ENCODE results near the gene CTDP1.

DNA sequence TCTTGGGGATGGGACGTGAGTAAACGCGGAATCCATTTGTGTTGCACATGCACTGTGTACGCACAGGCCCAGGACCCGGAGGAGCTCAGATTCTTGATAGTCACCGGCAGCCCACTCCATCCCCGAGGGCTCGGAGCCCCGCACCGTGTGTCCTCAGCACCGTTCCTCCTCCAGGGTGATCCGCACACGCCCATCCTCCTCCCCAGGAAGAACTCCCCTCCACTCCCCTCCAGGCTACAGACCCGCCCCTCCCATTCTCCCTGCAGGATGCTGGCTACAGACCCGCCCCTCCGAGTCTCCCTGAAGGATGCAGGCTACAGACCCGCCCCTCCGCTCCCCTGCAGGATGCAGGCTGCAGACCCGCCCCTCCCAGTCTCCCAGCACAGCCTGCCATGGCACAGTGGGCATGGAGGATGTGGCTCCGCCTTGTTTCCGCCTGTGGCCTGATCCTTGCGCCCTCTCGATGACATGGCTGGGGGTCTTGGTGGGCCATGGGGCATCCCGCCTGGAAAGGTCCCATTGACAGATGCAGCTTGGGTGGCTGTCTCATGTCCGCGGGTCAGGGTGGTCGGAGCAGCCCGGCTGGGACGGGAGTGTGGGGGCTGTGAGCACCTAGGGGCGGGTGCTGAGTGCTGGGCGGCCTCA is 14.1 kb downstream of the CTDP1 start:
- TF ChIP-seq, protein P1, sequence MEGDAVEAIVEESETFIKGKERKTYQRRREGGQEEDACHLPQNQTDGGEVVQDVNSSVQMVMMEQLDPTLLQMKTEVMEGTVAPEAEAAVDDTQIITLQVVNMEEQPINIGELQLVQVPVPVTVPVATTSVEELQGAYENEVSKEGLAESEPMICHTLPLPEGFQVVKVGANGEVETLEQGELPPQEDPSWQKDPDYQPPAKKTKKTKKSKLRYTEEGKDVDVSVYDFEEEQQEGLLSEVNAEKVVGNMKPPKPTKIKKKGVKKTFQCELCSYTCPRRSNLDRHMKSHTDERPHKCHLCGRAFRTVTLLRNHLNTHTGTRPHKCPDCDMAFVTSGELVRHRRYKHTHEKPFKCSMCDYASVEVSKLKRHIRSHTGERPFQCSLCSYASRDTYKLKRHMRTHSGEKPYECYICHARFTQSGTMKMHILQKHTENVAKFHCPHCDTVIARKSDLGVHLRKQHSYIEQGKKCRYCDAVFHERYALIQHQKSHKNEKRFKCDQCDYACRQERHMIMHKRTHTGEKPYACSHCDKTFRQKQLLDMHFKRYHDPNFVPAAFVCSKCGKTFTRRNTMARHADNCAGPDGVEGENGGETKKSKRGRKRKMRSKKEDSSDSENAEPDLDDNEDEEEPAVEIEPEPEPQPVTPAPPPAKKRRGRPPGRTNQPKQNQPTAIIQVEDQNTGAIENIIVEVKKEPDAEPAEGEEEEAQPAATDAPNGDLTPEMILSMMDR (IDR thresholded peaks at IDR 0.05; ENCODE audit: low read depth, low read length, missing input control): no peak
- TF ChIP-seq EGR1 (IDR thresholded peaks at IDR 0.05; ENCODE audit: low read depth in 2 of 2): no peak

Data from liver (tissue), 3 donors.